HFFc6 (cell line): ENCODE results near the gene ATP2B2. TPM values are rescaled to one million over a fixed set of nuclear protein-coding genes. Genes with fewer than 3 reads are reported as not detected.
"Not testable (repeated sequence)": the region's sequence is repeated elsewhere in the genome, so short reads cannot be mapped to it uniquely, and the experiment has no call there.

Source experiments
- DNase-seq: peaks from one replicate; pipeline ENCODE4 v3.0.0-alpha.2; 2018
- H3K27ac Mint-ChIP-seq: 2 replicates; pipeline ENCODE4 v1.8.0; 2020; ENCODE audit warnings: mild to moderate bottlenecking, mixed read lengths
- H3K27me3 Mint-ChIP-seq: 2 replicates; pipeline ENCODE4 v1.8.0; 2021; ENCODE audit warnings: mild to moderate bottlenecking, moderate library complexity, mixed read lengths; ENCODE audit not compliant: insufficient read depth
- H3K36me3 Mint-ChIP-seq: 2 replicates; pipeline ENCODE4 v1.8.0; 2021; ENCODE audit warnings: low read depth, mixed read lengths
- H3K4me1 Mint-ChIP-seq: 2 replicates; pipeline ENCODE4 v1.8.0; 2020; ENCODE audit warnings: low read depth, mixed read lengths
- H3K4me3 Mint-ChIP-seq: 2 replicates; pipeline ENCODE4 v1.8.0; 2020; ENCODE audit warnings: mild to moderate bottlenecking, moderate library complexity, mixed read lengths
- H3K9me3 Mint-ChIP-seq: 2 replicates; pipeline ENCODE4 v1.8.0; 2020; ENCODE audit warnings: mild to moderate bottlenecking, mixed read lengths
- CTCF ChIP-seq: fragments of 200-600 bp; sonication (generic); IDR thresholded peaks from 2 replicates; pipeline ENCODE4 v1.5.0; 2021; ENCODE audit warnings: antibody characterized with exemption, mild to moderate bottlenecking
- total RNA-seq, 6 experiments: library from RNA; stranded (reverse); fragmentation: NEBNext Ultra II Directional; extraction: Animal tissue kit (Norgen Biotek cat#: 25700); gene quantifications; 2 replicates in 1 of 6; 3 replicates in 5 of 6; pipeline ENCODE4 v1.2.3, GENCODE V29; 2021

Gene ATP2B2
- total RNA-seq, 6 experiments from 2014 or later: not detected

GRCh38 chr3:10386121-10386520 lies 119.3 kb downstream of the ATP2B2 start:
- Mint-ChIP-seq H3K4me3 (no peak overlapping the region), H3K4me1 (peaks cover under 1% of the 10 kb centered on the region; the same call in 1 of the 2 replicates), H3K27me3 (peaks cover 35% of the 10 kb centered on the region), H3K9me3 (peaks cover 22% of the 10 kb centered on the region; the same call in 1 of the 2 replicates), H3K36me3 (peaks cover 7% of the 10 kb centered on the region; the same call in 1 of the 2 replicates), H3K27ac (no peak overlapping the region)
- DNase-seq: no peak
- TF ChIP-seq CTCF: no peak

- Mint-ChIP-seq H3K4me1 (peaks cover 8% of the 10 kb centered on the region), H3K27ac (no peak overlapping the region), H3K27me3 (peaks cover 29% of the 10 kb centered on the region), H3K4me3 (no peak overlapping the region), H3K9me3 (peaks cover 22% of the 10 kb centered on the region; the same call in 1 of the 2 replicates), H3K36me3 (peaks cover 7% of the 10 kb centered on the region; the same call in 1 of the 2 replicates)
- TF ChIP-seq CTCF: no peak
- no peak for DNase-seq
Measured at GRCh38 chr3:10384541-10385360, 120.6 kb downstream of the ATP2B2 start.

GRCh38 chr3:10383850-10384248 lies 121.5 kb downstream of the ATP2B2 start:
- Mint-ChIP-seq H3K4me1 (peaks cover 8% of the 10 kb centered on the region), H3K9me3 (peaks cover 16% of the 10 kb centered on the region; the same call in 1 of the 2 replicates), H3K27ac (no peak overlapping the region), H3K36me3 (peaks cover 7% of the 10 kb centered on the region; the same call in 1 of the 2 replicates), H3K4me3 (no peak overlapping the region), H3K27me3 (peaks cover 30% of the 10 kb centered on the region)
- no peak for TF ChIP-seq CTCF
- no peak for DNase-seq

DNA sequence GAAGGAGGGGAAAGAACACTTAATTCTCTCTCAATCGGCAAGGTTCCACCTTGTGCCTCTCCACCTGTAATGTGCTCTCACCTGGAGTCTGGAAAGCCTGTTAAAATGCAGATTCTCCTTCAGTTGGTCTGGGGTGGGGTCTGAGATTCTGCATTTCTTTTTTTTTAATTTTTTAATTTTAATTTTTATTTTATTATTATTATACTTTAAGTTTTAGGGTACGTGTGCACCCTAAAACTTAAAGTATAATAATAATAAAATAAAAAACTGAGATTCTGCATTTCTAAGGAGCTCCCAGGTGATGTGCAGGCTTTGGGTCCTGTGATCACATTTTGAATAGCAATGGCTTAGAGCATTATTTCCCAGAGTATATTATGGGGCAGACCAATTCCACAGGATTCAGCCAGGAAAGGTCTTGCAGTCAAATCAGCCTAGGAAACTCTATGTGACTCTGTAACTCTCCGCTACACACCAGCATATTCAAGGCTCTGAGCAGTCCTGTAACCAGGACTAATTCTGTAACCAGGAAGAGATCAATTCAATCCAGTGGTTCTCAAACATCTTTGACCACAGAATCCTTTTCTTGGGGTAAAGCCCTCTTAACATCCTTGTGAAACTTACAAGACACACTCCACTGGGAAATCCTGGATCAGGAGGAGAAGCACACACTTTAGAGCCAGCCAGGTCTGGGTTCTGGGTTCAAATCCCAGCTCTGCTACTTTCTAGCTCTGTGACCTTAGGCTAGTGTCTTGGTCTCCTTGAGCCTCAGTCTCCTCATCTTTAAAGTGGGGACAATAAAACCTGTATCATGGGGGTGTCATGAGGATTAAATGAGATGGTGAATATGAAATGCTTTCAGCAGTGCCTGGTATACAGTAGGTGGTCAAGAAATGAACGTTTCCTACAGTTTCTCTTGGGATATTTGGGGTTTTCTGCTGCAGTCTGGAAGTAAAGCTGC lies 122.2 kb downstream of the ATP2B2 start:
- no peak for DNase-seq
- Mint-ChIP-seq H3K27me3 (peaks cover 31% of the 10 kb centered on the region), H3K36me3 (peaks cover 7% of the 10 kb centered on the region; the same call in 1 of the 2 replicates), H3K27ac (no peak overlapping the region), H3K4me1 (peaks cover 8% of the 10 kb centered on the region), H3K4me3 (no peak overlapping the region), H3K9me3 (peaks cover 11% of the 10 kb centered on the region; the same call in 1 of the 2 replicates)
- no peak for TF ChIP-seq CTCF

DNA sequence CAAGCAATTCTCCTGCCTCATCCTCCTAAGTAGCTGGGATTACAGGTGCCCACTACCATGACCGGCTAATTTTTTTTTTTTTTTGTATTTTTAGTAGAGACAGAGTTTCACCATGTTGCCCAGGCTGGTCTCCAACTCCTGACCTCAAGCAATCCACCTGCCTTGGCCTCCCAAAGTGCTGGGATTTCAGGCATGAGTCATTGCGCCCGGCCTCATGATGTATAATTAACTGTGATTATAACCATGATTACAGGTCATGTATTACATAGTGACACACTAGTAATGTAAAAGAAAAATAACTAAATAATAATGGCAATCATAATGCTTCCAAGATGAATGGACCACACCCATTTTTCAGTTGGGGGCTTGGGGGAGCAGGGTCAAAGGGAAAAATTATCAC lies 122.9 kb downstream of the ATP2B2 start:
- not testable (repeated sequence) for H3K4me3 Mint-ChIP-seq, DNase-seq, H3K4me1 Mint-ChIP-seq, H3K27ac Mint-ChIP-seq, H3K9me3 Mint-ChIP-seq, H3K36me3 Mint-ChIP-seq
- H3K27me3 Mint-ChIP-seq: peaks cover 32% of the 10 kb centered on the region
